ENCODE data around the gene TIMM23. TPM values are rescaled to one million over a fixed set of nuclear protein-coding genes. Genes with fewer than 3 reads are reported as not detected.

TIMM23 gene
- total and polyA plus RNA-seq, 2 donors from 2014 or later: 52.0 to 107 TPM

DNA sequence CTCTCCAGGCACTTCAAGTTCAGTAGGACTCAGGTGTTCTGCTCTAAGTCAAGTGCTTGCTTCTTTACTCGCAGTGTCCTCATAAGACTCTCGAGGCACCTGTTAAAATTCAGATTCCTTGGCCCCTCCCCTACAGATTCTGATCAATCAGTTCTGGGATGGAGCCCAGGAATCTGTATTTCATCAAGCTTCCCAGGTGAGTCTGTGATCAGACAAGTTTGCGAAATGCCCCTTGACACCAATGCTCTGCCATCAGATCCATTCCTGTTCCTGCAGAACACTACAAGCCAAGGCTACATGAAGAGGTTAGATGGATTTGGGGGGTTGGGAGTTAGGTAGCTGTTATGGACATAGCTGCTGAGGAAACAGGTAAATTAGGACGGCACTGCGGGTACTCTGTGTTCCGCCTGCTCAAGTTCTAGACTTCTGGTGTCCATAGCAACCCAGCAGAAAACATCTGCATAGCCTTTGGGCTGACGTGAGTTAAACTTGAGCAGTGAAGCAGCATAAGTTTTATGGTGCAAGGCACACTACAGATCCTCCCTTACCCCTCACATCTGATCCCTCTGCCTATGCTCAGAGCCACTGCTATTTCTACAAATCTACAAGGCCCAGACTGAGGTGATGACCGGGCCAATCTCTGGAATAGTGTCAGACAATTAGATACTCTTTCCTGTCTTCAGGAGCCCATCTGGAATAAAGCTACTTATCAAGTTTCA is 65.0 kb downstream of the TIMM23 start:
- intact Hi-C loops (cut with DNase I): no loop called here
- TF ChIP-seq, protein P1, sequence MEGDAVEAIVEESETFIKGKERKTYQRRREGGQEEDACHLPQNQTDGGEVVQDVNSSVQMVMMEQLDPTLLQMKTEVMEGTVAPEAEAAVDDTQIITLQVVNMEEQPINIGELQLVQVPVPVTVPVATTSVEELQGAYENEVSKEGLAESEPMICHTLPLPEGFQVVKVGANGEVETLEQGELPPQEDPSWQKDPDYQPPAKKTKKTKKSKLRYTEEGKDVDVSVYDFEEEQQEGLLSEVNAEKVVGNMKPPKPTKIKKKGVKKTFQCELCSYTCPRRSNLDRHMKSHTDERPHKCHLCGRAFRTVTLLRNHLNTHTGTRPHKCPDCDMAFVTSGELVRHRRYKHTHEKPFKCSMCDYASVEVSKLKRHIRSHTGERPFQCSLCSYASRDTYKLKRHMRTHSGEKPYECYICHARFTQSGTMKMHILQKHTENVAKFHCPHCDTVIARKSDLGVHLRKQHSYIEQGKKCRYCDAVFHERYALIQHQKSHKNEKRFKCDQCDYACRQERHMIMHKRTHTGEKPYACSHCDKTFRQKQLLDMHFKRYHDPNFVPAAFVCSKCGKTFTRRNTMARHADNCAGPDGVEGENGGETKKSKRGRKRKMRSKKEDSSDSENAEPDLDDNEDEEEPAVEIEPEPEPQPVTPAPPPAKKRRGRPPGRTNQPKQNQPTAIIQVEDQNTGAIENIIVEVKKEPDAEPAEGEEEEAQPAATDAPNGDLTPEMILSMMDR (IDR thresholded peaks at IDR 0.05; ENCODE audit: borderline replicate concordance, extremely low read depth, insufficient read depth): no peak
- H3K9ac ChIP-seq (ENCODE audit: low read length in 3 of 3): no peak overlapping the region
- no peaks in the 10 kb centered on the region for H3K27me3 ChIP-seq (ENCODE audit: control insufficient read depth, insufficient read depth, low read length)
- peak in 4 of 5 donors; percentile 77 to 91 (median 84) for DNase-seq
- no peaks in the 10 kb centered on the region for H3K36me3 ChIP-seq (ENCODE audit: control insufficient read depth in 2 of 3, insufficient read depth in 3 of 3, low read length in 3 of 3)
- no peak for FAIRE-seq
- H3K9me3 ChIP-seq (ENCODE audit: control insufficient read depth in 2 of 3, insufficient read depth in 1 of 3, low read length in 3 of 3): no peaks in the 10 kb centered on the region
- no peak overlapping the region for H3K27ac ChIP-seq (ENCODE audit: low read depth in 2 of 2, low read length in 2 of 2)
- no peaks in the 10 kb centered on the region for H3K4me1 ChIP-seq (ENCODE audit: control insufficient read depth in 2 of 3, insufficient read depth in 2 of 3, low read depth in 1 of 3, low read length in 3 of 3)
- no peak overlapping the region for H3K4me3 ChIP-seq (ENCODE audit: low read length in 3 of 3)

DNA sequence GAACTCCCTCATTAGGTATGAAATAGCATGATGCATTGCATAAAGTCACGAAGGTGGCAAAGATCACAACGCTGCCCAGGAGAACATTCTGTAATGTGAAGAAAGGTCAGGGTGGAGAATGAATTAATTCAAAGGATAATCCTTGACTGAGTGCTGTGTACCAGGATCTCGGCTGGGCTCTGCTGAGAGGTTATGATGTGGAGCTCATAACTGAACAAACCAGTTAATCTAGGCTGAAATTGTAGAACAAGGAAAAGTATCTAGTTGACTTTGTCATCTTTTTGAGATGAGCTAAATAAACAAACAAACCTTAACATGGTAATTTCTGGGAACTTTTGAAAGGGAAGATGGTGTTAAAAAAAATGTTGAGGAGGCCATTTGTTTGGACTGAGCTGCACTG is 67.7 kb downstream of the TIMM23 start:
- no peak for DNase-seq
- Histone ChIP-seq H3K4me3 (ENCODE audit: low read length in 3 of 3) (no peak overlapping the region), H3K27me3 (ENCODE audit: control insufficient read depth, insufficient read depth, low read length) (no peaks in the 10 kb centered on the region), H3K9me3 (ENCODE audit: control insufficient read depth in 2 of 3, insufficient read depth in 1 of 3, low read length in 3 of 3) (no peaks in the 10 kb centered on the region), H3K36me3 (ENCODE audit: control insufficient read depth in 2 of 3, insufficient read depth in 3 of 3, low read length in 3 of 3) (no peaks in the 10 kb centered on the region), H3K27ac (ENCODE audit: low read depth in 2 of 2, low read length in 2 of 2) (no peak overlapping the region), H3K4me1 (ENCODE audit: control insufficient read depth in 2 of 3, insufficient read depth in 2 of 3, low read depth in 1 of 3, low read length in 3 of 3) (no peaks in the 10 kb centered on the region), H3K9ac (ENCODE audit: low read length in 3 of 3) (no peak overlapping the region)
- TF ChIP-seq, protein P1 (IDR thresholded peaks at IDR 0.05; ENCODE audit: borderline replicate concordance, extremely low read depth, insufficient read depth): no peak
- FAIRE-seq: no peak
- intact Hi-C loops (cut with DNase I): no loop called here

DNA sequence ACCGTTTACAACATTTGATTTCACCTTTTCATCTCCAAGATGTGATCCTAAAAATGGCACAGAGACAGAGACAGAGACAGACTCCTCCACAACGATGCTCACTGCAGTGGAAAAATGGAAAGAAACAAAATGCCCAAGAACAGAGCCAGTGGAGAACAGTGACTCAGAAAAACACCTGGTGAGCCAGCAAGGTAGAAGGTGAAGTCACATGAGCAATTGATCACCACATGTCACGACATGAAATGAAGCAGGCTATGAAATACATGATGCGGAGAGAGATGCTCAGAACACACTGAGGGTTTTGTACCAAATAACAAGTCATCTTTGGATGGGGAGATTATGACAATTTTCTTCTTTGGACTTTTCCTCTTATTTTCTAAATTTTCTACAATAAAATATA is 70.2 kb downstream of the TIMM23 start:
- Histone ChIP-seq H3K36me3 (ENCODE audit: control insufficient read depth in 2 of 3, insufficient read depth in 3 of 3, low read length in 3 of 3) (no peaks in the 10 kb centered on the region), H3K27ac (ENCODE audit: low read depth in 2 of 2, low read length in 2 of 2) (no peak overlapping the region), H3K27me3 (ENCODE audit: control insufficient read depth, insufficient read depth, low read length) (no peaks in the 10 kb centered on the region), H3K4me3 (ENCODE audit: low read length in 3 of 3) (no peak overlapping the region), H3K9ac (ENCODE audit: low read length in 3 of 3) (no peak overlapping the region), H3K9me3 (ENCODE audit: control insufficient read depth in 2 of 3, insufficient read depth in 1 of 3, low read length in 3 of 3) (no peaks in the 10 kb centered on the region), H3K4me1 (ENCODE audit: control insufficient read depth in 2 of 3, insufficient read depth in 2 of 3, low read depth in 1 of 3, low read length in 3 of 3) (no peaks in the 10 kb centered on the region)
- intact Hi-C loops (cut with DNase I): no loop called here
- DNase-seq (no peak), FAIRE-seq (no peak)
- TF ChIP-seq, protein P1 (IDR thresholded peaks at IDR 0.05; ENCODE audit: borderline replicate concordance, extremely low read depth, insufficient read depth): no peak

DNA sequence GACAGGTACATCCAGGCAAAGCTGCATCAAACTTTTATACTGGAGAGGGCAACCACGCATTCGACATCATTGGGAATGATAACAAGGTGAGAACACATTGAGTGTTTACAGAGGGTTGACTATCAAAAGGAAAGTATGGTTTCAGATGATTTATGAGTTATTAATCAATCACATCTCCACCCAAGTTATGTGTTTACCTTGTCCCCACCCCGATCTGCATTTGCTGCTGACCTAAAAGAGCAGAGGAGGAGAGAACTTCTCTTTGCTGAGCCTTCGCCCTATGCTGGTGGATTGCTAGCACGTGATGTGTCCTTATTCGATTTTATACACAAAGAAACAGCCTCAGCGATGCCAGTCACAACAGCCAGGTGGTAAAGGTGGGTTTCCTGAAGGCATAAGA is 74.0 kb downstream of the TIMM23 start, which contains the start of gene MSMB:
TSS of gene MSMB (minus strand) at position 9 of the 400 bp plus-strand sequence. CDS start 32 bp downstream, outside the sequence.
- no peak within 1 kb of the TSS for H3K9ac ChIP-seq (ENCODE audit: low read length in 3 of 3)
- no peak within 1 kb of the TSS for H3K27ac ChIP-seq (ENCODE audit: low read depth in 2 of 2, low read length in 2 of 2)
- H3K9me3 ChIP-seq (ENCODE audit: control insufficient read depth in 2 of 3, insufficient read depth in 1 of 3, low read length in 3 of 3): no peaks in the 10 kb centered on the region
- no peak for FAIRE-seq
- no peak within 1 kb of the TSS for H3K4me3 ChIP-seq (ENCODE audit: low read length in 3 of 3)
- no peak for DNase-seq
- no peaks in the 10 kb centered on the region for H3K36me3 ChIP-seq (ENCODE audit: control insufficient read depth in 2 of 3, insufficient read depth in 3 of 3, low read length in 3 of 3)
- TF ChIP-seq, protein P1 (IDR thresholded peaks at IDR 0.05; ENCODE audit: borderline replicate concordance, extremely low read depth, insufficient read depth): no peak
- H3K27me3 ChIP-seq (ENCODE audit: control insufficient read depth, insufficient read depth, low read length): no peaks in the 10 kb centered on the region
- intact Hi-C loops (cut with DNase I): no loop called here
- H3K4me1 ChIP-seq (ENCODE audit: control insufficient read depth in 2 of 3, insufficient read depth in 2 of 3, low read depth in 1 of 3, low read length in 3 of 3): no peaks in the 10 kb centered on the region

Measured in kidney (tissue), 14 donors.